Heart left ventricle (tissue), 13 donors: Measurements from ENCODE around the gene SLC16A9.

ENCODE experiments used
- POLR2A ChIP-seq, 2 donors: fragments of 450-650 bp; IDR thresholded peaks; one replicate each; pipeline ENCODE4 v1.6.1; 2017; ENCODE audit warnings: antibody characterized with exemption in 2 of 2, mild to moderate bottlenecking in 2 of 2, moderate library complexity in 2 of 2
- TF ChIP-seq, protein P1 (sequence below), 12 donors: fragments of 200-600 bp; sonication (generic) in 4 of 12; IDR thresholded peaks; one replicate each; pipeline versions ENCODE4 v1.5.0 to v1.8.0; 2018 to 2022; ENCODE audit warnings: antibody characterized with exemption in 12 of 12, mild to moderate bottlenecking in 5 of 12
- donor health status: ischemic (EF 13 %, LVEDD 7.1; RV severe dilation, severe dysfunction).
- donor health status: DM: no; HTN: yes; CAD: no.
- donor health status: DM: no; HTN: no; CAD: no.
- donor health status: ischemic (EF 25% LVEDD 6.9; RV normal size, moderate dysfunction).
- donor health status: ischemic (EF 25% LVEDD 5.7; RV mildly dilated, moderate dysfunction).
- donor health status: ischemic (EF 35%, LVEDD 5.7; RV mildly dilated, moderate dysfunction).
- donor health status: nonischemic (EF 11% LVEDD 7.7; RV severe dilation, severe dysfunction).
- donor health status: DM: yes; HTN: yes; CAD: no.
- donor health status: PGD.
- donor health status: ischemic (EF 29% LVEDD 5.4; RV normal size, mild dysfunction).
- donor health status: nonischemic (EF 23%, LVEDD 6.1; RV moderate dilation, normal function).

DNA sequence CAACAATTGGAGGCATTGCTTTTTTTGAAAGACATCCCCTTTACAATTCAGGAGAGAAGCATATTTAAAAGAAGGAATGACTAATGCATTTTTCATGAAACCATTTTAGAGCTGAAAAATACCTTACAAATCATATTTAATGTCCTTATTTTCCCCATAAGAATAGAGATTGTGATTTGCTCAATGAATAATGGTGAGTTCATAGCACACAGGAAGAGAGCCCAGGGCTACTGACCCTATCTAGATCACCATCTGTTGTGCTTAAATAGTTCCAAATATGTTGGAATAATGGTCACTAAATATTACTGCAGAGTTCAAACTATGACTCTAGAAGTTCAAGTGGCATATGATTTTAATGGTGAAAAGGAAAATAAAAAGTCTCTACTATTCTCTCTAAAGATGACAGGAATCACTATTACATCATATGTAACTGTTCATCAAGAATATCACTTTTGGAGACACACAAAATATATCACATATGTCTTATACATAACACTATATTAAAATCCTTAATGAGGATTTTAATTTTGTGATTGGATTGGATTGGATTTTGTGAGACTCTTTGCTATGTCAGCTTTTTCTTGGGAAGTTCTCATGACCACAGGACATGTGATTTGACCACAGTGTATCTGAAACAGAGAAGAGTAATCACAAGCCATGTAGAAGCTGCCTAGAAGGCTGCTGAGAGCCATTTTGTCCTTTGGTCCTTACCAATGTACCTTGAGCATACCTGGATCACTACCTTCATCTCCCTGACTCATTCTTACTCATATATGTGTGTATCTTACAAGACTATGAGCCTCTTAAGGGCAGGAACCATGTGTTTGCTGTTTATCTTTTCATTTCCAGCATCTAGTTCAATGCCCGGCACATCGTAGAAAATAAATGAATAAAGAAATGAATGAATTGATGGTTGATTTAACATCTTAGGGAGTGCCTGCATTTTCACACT is 26.4 kb downstream of the SLC16A9 start:
- TF ChIP-seq, protein P1, sequence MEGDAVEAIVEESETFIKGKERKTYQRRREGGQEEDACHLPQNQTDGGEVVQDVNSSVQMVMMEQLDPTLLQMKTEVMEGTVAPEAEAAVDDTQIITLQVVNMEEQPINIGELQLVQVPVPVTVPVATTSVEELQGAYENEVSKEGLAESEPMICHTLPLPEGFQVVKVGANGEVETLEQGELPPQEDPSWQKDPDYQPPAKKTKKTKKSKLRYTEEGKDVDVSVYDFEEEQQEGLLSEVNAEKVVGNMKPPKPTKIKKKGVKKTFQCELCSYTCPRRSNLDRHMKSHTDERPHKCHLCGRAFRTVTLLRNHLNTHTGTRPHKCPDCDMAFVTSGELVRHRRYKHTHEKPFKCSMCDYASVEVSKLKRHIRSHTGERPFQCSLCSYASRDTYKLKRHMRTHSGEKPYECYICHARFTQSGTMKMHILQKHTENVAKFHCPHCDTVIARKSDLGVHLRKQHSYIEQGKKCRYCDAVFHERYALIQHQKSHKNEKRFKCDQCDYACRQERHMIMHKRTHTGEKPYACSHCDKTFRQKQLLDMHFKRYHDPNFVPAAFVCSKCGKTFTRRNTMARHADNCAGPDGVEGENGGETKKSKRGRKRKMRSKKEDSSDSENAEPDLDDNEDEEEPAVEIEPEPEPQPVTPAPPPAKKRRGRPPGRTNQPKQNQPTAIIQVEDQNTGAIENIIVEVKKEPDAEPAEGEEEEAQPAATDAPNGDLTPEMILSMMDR (IDR thresholded peaks at IDR 0.05): no peak
- no peak for TF ChIP-seq POLR2A (IDR thresholded peaks at IDR 0.05)
